Fibroblast of skin of right quadriceps (primary cell): ENCODE measurements around the gene ORM2.

ENCODE experiments used
- DNase-seq: peaks from one replicate; pipeline ENCODE4 v3.0.0-alpha.2; 2013

ORM2 gene

GRCh38 chr9:114296338-114296737 is 33.3 kb upstream of the ORM2 start:
- no peak for DNase-seq

GRCh38 chr9:114299286-114300152 is 30.1 kb upstream of the ORM2 start:
- DNase-seq: no peak

GRCh38 chr9:114300153-114300845 is 29.4 kb upstream of the ORM2 start:
- DNase-seq: no peak

- DNase-seq: no peak
Observed at GRCh38 chr9:114300846-114301797, 28.5 kb upstream of the ORM2 start.

- DNase-seq: no peak
Observed at GRCh38 chr9:114301798-114302565, 27.7 kb upstream of the ORM2 start.

- DNase-seq: no peak
Observed at GRCh38 chr9:114302727-114303126, 26.9 kb upstream of the ORM2 start.

- no peak for DNase-seq
Observed at GRCh38 chr9:114303571-114303970, 26.1 kb upstream of the ORM2 start.

- no peak for DNase-seq
Observed at GRCh38 chr9:114303977-114304376, 25.7 kb upstream of the ORM2 start.

- DNase-seq: no peak
Observed at GRCh38 chr9:114304416-114305188, 25.1 kb upstream of the ORM2 start.

GRCh38 chr9:114307899-114308267 is 21.8 kb upstream of the ORM2 start:
- DNase-seq: no peak

GRCh38 chr9:114308361-114308950 is 21.2 kb upstream of the ORM2 start:
- DNase-seq: no peak

GRCh38 chr9:114309096-114309495 is 20.6 kb upstream of the ORM2 start:
- DNase-seq: no peak

- DNase-seq: no peak
Observed at GRCh38 chr9:114310471-114311450, 18.9 kb upstream of the ORM2 start.

- DNase-seq: no peak
Observed at GRCh38 chr9:114311571-114312512, 17.8 kb upstream of the ORM2 start.

- no peak for DNase-seq
Observed at GRCh38 chr9:114312513-114312875, 17.2 kb upstream of the ORM2 start.

- no peak for DNase-seq
Observed at GRCh38 chr9:114313186-114313585, 16.5 kb upstream of the ORM2 start.

- no peak for DNase-seq
Observed at GRCh38 chr9:114314256-114314867, 15.3 kb upstream of the ORM2 start.
